CD4-positive, alpha-beta T cell treated with Interleukin-4 for 4 hours (primary cell): ENCODE measurements around the gene HEG1.

Source experiments
- DNase-seq: peaks from one replicate; pipeline ENCODE4 v3.0.0-alpha.2; 2020

Gene HEG1

DNA sequence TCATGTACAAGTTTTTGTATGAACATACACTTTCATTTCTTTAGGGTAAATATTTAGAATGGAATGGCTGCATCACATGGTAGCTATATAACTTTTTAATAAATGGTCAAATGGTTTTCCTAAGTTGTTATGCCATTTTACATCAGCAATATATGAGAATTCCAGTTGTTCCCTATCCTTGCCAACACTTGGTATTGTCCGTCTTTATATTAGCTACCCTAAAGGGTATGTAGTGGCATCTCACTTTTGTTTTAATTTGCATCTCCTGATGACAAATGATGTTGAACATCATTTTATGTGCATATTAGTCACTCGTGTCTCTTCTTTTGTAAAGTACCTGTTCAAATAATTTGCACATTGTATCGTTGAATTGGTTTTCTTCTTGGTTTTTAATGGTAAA, 118.7 kb downstream of the HEG1 start:
- no peak for DNase-seq

DNA sequence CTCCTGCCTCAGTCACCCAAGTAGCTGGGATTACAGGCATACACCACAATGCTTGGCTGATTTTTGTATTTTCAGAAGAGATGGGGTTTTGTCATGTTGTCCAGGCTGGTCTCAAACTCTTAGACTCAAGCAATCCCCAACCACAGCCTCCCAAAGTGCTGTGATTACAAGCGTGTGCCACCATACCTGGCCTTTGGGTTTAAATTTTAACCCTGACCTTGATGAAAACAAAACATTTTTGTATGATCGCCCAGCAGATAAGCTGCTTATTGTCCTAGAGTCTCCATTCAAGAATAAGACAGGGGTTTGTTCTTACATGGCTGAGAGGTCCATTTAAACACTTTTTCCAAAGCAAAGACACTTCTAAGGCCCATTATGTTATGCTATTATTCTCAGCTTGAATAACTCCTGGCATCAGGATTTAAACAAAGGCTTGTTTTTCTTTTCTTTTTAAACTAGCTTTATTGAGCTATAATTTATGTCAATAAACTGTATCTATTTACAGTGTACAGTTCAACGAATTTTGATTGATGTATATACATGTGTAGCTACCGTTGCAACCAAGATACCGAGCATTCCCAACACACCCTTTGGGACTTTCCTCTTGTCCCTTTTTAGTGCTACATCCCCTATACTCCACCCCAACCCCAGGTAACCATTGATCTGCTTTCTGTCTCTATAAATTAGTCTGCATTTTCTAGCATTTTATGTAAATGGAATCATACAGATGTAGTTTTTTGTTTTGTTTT, 119.8 kb downstream of the HEG1 start:
- DNase-seq, result no peak

DNA sequence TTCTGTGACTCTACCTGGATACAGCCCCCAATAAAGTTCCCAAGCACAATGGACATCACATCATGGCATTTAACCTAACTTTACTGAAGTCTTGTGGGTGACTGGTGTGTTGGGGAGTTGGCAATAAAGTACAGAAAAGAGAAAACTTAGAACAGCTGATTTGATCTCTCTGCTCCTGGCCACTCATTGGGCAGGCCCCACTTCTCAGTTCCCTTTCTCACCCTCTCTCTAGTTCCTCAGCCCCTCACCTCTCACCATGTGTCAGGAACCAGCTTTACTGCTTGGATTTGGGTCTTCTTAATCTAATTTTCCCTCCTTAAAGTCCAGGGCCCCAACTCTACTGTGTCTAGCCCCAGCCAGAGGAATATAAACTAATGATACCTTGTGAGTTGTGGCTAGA, 120.5 kb downstream of the HEG1 start:
- no peak for DNase-seq

DNA sequence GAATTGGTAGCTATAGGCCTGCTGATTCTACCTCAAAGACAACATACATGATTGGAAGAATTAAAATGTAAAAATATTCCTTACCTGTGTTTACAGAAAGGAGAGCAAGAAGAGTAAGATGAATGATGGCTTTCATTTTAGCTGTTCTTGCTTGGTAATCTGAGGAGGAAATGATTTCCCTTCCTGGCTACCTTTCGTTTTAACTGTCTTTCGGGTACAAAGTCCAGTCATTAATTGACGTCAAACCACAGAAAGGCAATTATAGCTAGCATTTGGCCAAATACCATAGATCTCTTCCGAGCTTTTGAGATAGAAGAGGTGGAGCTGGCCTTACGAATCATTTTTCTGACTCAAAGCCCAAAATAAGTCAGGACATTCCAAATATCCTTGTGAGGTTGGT, 121.2 kb downstream of the HEG1 start, which contains the start of gene MUC13:
TSS of gene MUC13 (minus strand) at position 175 of the 400 bp plus-strand sequence. CDS start at position 136, 39 bp downstream.
- DNase-seq, result no peak

DNA sequence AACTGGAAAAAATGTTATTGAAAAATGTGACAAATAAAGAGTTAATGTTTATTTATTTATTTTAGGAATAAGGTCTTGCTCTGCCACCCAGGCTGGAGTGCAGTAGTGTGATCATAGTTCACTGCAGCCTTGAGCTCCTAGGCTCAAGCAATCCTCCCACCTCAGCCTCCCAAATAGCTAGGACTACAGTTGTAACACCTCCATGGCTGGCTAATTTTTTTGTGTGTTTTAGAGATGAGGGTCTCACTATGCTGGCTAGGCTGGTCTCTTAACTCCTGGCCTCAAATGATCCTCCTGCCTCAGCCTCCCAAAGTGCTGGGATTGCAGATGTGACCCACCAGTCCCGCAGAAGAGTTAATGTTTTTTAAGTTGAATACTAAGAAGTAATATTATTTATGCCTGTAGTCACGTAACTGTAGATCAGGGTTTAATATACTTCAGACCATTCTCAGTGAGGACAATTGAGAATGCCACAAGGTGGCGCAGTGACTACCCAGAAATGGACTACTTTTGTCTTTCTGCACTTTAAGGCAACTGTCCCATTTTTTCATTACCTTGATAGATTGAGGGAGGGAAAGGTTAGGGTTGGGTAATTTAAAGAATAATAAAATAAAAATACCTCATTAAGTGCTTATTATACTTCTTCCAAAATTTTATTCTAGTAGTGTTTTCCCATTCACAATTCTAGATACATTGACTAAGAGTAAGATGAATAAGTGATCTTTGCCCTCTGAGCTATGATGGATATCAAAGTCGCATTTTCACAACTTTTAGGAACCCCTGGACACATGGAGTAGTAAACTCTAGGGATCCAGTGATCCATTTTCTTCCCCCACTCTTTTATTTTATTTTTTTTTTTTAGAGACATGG, 127.2 kb downstream of the HEG1 start:
- DNase-seq, result peak; percentile 63

DNA sequence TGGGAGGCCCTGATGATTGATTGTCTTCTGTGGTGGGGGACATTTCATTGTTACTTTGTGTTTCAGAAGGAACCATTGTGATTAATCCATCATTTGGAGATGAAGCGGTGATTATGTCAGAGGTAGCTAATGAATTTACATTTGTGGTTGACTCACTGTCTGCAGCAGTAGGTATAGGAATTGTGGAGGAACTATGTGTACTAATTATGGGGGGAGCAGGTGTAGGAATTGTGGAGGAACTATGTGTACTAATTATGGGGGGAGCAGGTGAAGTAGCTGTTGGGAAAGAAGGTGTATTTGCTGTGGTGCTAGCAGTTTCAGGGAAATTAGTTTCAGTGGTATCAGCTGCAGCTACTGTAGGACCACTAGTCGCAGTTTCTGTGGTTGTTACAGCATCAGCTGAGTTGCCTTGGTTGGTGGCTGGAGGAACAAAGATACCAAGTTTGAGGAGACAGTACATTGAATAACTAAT, 128.2 kb downstream of the HEG1 start:
- DNase-seq, result no peak

DNA sequence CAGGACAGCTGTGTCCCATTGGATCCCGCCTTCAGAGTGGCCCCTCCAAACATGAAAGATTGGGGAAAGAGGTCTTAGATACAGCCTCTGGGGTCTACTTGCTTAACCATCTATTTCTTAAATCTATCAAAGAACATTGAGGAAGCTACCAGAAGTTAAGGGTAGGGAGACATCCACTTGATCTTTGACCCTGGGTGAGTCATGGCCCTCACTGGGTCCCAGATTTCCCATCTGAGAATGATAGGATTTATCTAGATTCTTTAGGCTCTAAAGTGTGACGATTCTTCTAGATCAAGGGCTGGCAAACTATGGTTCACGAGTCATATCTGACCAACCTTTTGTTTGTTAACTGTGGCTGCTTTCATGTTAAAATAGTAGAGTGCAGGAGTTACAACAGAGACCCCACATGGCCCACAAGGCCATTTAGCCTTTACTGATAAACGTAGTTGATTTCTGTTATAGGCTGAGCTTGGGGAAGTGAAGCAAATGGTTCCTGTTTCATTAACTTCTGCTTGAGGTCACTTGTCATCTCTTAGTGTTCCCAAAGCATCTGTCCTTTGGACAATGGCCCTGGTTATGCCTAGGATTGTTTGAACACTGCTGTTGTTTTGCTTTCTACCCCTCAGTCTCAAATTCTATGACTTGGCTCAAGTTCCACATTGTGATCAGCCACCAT, 129.2 kb downstream of the HEG1 start:
- DNase-seq, result no peak

DNA sequence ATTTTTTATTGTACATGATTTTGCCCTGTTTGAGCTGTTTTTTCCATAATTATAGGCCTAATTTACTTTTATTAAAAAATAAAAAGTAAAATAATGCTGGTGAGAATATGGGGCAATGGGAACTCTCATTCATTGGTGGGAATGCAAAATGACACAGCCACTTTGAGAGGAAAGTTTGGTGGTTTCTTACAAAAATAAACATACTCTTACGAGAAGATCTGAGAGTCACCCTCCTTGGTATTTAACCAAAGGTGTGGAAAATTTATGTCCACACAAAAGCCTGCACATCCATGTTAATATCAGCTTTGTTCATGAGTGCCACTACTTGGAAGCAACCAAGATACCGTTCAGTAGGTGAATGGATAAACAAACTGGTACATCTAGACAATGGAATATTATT, 131.1 kb downstream of the HEG1 start:
- DNase-seq, result no peak

DNA sequence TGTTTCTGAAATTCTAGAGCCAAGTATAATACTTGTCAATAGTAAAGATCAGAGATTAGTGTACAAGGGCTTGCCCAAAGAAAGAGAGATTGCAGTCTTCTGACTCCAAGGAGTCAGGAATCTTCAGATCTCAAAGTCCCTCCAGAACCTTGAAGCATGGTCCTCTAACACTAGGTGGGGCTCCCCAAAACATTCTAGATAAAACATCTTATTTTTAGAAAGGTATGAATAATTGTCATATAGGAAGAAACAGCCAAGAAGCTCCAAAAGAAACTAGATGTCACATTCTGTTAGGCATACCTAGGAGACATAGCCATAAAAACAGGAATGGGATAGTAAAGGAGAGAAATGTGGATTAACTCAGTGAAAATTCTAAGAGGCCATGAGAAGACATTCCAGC, 132.0 kb downstream of the HEG1 start:
- DNase-seq, result no peak

DNA sequence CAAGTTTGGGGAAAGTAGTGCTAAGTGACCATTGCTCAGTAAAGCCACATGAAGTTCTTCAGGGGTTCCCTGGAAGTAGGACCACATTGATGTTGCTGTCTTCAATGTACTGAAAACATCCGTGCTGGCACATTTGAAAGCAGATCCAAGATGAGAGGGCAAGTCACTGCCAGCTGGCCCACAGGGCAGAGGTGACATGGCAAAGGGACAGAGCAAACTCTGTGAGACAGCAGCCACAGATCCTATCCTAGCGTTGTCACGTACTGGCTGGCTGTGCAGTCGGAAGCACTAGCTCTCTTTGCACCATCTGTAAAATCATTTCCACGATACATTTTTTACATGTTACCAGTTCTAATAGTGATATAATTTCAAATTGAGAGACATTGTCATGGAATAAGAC, 135.1 kb downstream of the HEG1 start:
- DNase-seq, result no peak

DNA sequence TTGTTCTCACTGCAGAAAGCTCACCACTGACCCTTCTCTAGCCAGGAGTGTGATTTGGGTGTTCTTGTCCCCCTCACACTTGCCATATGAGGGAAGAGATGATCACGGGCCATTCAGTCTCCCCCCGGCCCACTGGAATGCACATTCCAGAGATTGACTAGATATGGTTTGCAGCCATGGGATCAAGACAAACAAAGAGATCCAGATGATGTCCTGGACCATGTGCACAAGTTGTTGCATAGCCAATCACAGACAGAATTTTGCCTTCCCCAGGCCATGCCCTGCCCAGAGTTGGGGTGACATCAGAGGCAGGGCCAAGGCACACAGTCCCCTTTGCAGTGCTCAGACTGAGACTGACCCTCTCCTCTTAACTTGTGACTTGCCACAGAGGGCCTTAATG, 136.0 kb downstream of the HEG1 start:
- no peak for DNase-seq

DNA sequence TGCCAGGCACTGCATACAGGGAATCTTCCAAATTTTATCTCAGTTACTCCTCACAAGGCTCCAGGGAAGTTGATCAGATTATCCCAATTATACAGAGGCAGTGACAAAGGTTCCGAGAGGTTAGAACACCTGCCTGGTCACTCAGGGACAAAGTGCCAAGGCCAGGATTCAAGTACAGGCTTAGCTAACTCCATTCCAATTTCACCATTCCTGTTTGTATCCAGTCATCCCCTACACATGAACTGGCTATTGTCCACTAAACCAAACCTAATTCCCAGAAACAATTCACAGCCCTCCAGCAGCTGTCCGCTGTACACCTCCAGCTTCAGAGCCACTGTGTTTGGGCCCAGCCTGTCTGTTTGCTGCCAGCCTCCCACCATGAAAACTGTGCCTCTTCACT, 137.3 kb downstream of the HEG1 start:
- no peak for DNase-seq

DNA sequence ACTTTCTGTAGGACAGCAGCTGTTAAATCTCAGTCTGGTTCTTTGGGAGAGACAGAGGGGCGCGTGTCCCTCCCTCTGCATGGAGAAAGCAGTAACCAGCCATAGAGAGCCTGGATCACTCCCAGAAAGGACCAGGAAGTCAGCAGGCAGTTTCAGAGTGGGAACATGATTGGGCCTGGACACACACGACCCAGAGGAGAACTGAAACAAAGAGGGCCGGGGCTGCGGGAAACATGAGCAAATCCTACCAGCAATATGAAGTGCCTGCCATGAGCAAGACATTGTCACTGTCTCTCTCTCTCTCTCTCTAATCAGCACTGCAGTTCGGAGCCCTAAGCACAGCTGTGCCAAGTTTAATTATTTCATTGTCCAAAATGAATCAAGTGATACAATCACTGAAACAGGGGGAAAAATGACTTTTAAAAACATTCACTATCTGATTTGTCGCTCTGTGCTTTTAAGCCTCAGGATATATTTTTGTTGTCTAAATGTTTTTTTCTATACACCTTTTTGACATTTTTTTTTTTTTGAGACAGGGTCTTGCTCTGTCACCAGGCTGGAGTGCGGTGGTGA, 138.9 kb downstream of the HEG1 start:
- DNase-seq, result no peak
